Amniotic epithelial cell (primary cell): ENCODE results near the gene SLC38A6.

Source experiments
- DNase-seq: peaks from one replicate; pipeline ENCODE4 v3.0.0-alpha.2; 2010; ENCODE audit warnings: low read depth

SLC38A6 gene

GRCh38 chr14:60977847-60978246, 3.2 kb upstream of the SLC38A6 start:
- DNase-seq, result no peak

GRCh38 chr14:60981633-60982455, 799 bp downstream of the SLC38A6 start:
- peak; percentile 99 for DNase-seq

GRCh38 chr14:60984196-60984595, 3.2 kb downstream of the SLC38A6 start:
- no peak for DNase-seq

GRCh38 chr14:60986500-60986899, 5.5 kb downstream of the SLC38A6 start:
- DNase-seq, result no peak

- DNase-seq, result no peak
Measured at GRCh38 chr14:60989599-60989998, 8.6 kb downstream of the SLC38A6 start.

- no peak for DNase-seq
Measured at GRCh38 chr14:60998617-60999016, 17.6 kb downstream of the SLC38A6 start.

- DNase-seq, result no peak
Measured at GRCh38 chr14:60999536-60999935, 18.5 kb downstream of the SLC38A6 start.

- DNase-seq, result peak; percentile 34
Measured at GRCh38 chr14:61003571-61003970, 22.5 kb downstream of the SLC38A6 start.

GRCh38 chr14:61019537-61019936, 38.5 kb downstream of the SLC38A6 start:
- no peak for DNase-seq

- peak; percentile 65 for DNase-seq
Measured at GRCh38 chr14:61025251-61026223, 44.5 kb downstream of the SLC38A6 start.

GRCh38 chr14:61026526-61026925, 45.5 kb downstream of the SLC38A6 start:
- no peak for DNase-seq

GRCh38 chr14:61031026-61031425, 50.0 kb downstream of the SLC38A6 start:
- no peak for DNase-seq

- no peak for DNase-seq
Measured at GRCh38 chr14:61033054-61033453, 52.0 kb downstream of the SLC38A6 start.

GRCh38 chr14:61033855-61034254, 52.8 kb downstream of the SLC38A6 start:
- DNase-seq, result no peak

GRCh38 chr14:61034416-61035120, 53.5 kb downstream of the SLC38A6 start:
- no peak for DNase-seq

- no peak for DNase-seq
Measured at GRCh38 chr14:61037215-61037614, 56.2 kb downstream of the SLC38A6 start.

- DNase-seq, result no peak
Measured at GRCh38 chr14:61041704-61042103, 60.7 kb downstream of the SLC38A6 start.

- DNase-seq, result no peak
Measured at GRCh38 chr14:61042220-61042619, 61.2 kb downstream of the SLC38A6 start.

GRCh38 chr14:61043506-61043905, 62.5 kb downstream of the SLC38A6 start:
- DNase-seq, result no peak

- no peak for DNase-seq
Measured at GRCh38 chr14:61047021-61047420, 66.0 kb downstream of the SLC38A6 start.

- DNase-seq, result no peak
Measured at GRCh38 chr14:61048640-61049039, 67.6 kb downstream of the SLC38A6 start.

- no peak for DNase-seq
Measured at GRCh38 chr14:61050417-61050816, 69.4 kb downstream of the SLC38A6 start.
